Stimulated activated CD8-positive, alpha-beta memory T cell treated with anti-CD3 and anti-CD28 coated beads, Interleukin-4, amount 100 ng/mL, for 24 hours (primary cell): ENCODE results near the gene ASB6.

Source experiments
- DNase-seq: peaks from one replicate; pipeline ENCODE4 v3.0.0-alpha.2; 2020; ENCODE audit warnings: low read depth

Gene ASB6

GRCh38 chr9:129641750-129642585 lies at the start of gene ASB6:
Gene ASB6 (minus strand): TSS chr9:129642151. CDS start chr9:129641999, 152 bp downstream.
- peak; percentile 96 for DNase-seq

- DNase-seq: no peak
Measured at GRCh38 chr9:129688285-129689043, 46.5 kb upstream of the ASB6 start.

- DNase-seq: no peak
Measured at GRCh38 chr9:129687391-129687790, 45.4 kb upstream of the ASB6 start.

GRCh38 chr9:129686736-129687135 lies 44.8 kb upstream of the ASB6 start:
- DNase-seq: no peak

GRCh38 chr9:129685933-129686259 lies 43.9 kb upstream of the ASB6 start:
- DNase-seq: no peak

GRCh38 chr9:129685220-129685932 lies 43.4 kb upstream of the ASB6 start:
- no peak for DNase-seq

GRCh38 chr9:129682381-129682780 lies 40.4 kb upstream of the ASB6 start:
- DNase-seq: no peak

- DNase-seq: no peak
Measured at GRCh38 chr9:129681924-129682323, 40.0 kb upstream of the ASB6 start.

GRCh38 chr9:129679537-129679936 lies 37.6 kb upstream of the ASB6 start:
- no peak for DNase-seq

GRCh38 chr9:129678844-129679243 lies 36.9 kb upstream of the ASB6 start:
- no peak for DNase-seq

GRCh38 chr9:129677456-129677855 lies 35.5 kb upstream of the ASB6 start:
- DNase-seq: no peak

- DNase-seq: no peak
Measured at GRCh38 chr9:129676975-129677374, 35.0 kb upstream of the ASB6 start.

- no peak for DNase-seq
Measured at GRCh38 chr9:129676287-129676686, 34.3 kb upstream of the ASB6 start.

GRCh38 chr9:129675620-129676019 lies 33.7 kb upstream of the ASB6 start:
- no peak for DNase-seq

- no peak for DNase-seq
Measured at GRCh38 chr9:129674229-129674628, 32.3 kb upstream of the ASB6 start.

GRCh38 chr9:129673602-129674001 lies 31.7 kb upstream of the ASB6 start:
- no peak for DNase-seq

GRCh38 chr9:129672702-129673101 lies 30.8 kb upstream of the ASB6 start:
- DNase-seq: no peak

GRCh38 chr9:129671519-129671918 lies 29.6 kb upstream of the ASB6 start:
- no peak for DNase-seq

GRCh38 chr9:129671065-129671464 lies 29.1 kb upstream of the ASB6 start:
- DNase-seq: no peak

- no peak for DNase-seq
Measured at GRCh38 chr9:129669946-129670345, 28.0 kb upstream of the ASB6 start.

- no peak for DNase-seq
Measured at GRCh38 chr9:129669141-129669718, 27.3 kb upstream of the ASB6 start.

GRCh38 chr9:129667850-129668249 lies 25.9 kb upstream of the ASB6 start:
- no peak for DNase-seq
